NCI-H1436 (cell line): ENCODE measurements around the gene GMCL2.

Experiments
- DNase-seq: peaks from one replicate; lab custom pipeline; 2025; lab: John Stamatoyannopoulos, UW

The GMCL2 gene

GRCh38 chr5:178141550-178141949 is 45.6 kb downstream of the GMCL2 start:
- no peak for DNase-seq

GRCh38 chr5:178137991-178138390 is 49.2 kb downstream of the GMCL2 start:
- no peak for DNase-seq

- no peak for DNase-seq
Observed at GRCh38 chr5:178136990-178137389, 50.2 kb downstream of the GMCL2 start.
